ENCODE results near the gene DGKE.

DGKE gene

GRCh38 chr17:56851008-56851407, 17.1 kb downstream of the DGKE start:
- no peak for DNase-seq

- no peak for DNase-seq
These were observed 27.9 kb downstream of the DGKE start for GRCh38 chr17:56861899-56862298.

GRCh38 chr17:56863974-56864373, 30.0 kb downstream of the DGKE start:
- no peak for DNase-seq

- no peak for DNase-seq
These were observed 32.1 kb downstream of the DGKE start for GRCh38 chr17:56866076-56866475.

GRCh38 chr17:56866496-56866895, 32.5 kb downstream of the DGKE start:
- no peak for DNase-seq

GRCh38 chr17:56867948-56868376, 34.0 kb downstream of the DGKE start:
- DNase-seq = no peak

GRCh38 chr17:56868716-56869115, 34.8 kb downstream of the DGKE start:
- DNase-seq = no peak

GRCh38 chr17:56870081-56870651, 36.2 kb downstream of the DGKE start:
- DNase-seq = no peak

- no peak for DNase-seq
These were observed 42.8 kb downstream of the DGKE start for GRCh38 chr17:56876766-56877179.

- no peak for DNase-seq
These were observed 45.3 kb downstream of the DGKE start for GRCh38 chr17:56879280-56879679.

- DNase-seq = no peak
These were observed 46.2 kb downstream of the DGKE start for GRCh38 chr17:56880133-56880532.

GRCh38 chr17:56880571-56880970, 46.6 kb downstream of the DGKE start:
- DNase-seq = no peak

- no peak for DNase-seq
These were observed 47.8 kb downstream of the DGKE start for GRCh38 chr17:56881685-56882295.

GRCh38 chr17:56883616-56884015, 49.7 kb downstream of the DGKE start:
- no peak for DNase-seq

- no peak for DNase-seq
These were observed 50.7 kb downstream of the DGKE start for GRCh38 chr17:56884483-56885311.

- no peak for DNase-seq
These were observed 51.3 kb downstream of the DGKE start for GRCh38 chr17:56885312-56885657.

GRCh38 chr17:56886288-56886731, 52.4 kb downstream of the DGKE start:
- DNase-seq = no peak

GRCh38 chr17:56887105-56887504, 53.2 kb downstream of the DGKE start:
- DNase-seq = no peak

GRCh38 chr17:56887552-56888467, 53.9 kb downstream of the DGKE start:
- DNase-seq = no peak

- no peak for DNase-seq
These were observed 56.4 kb downstream of the DGKE start for GRCh38 chr17:56890390-56890789.

- no peak for DNase-seq
These were observed 57.1 kb downstream of the DGKE start for GRCh38 chr17:56890906-56891674.

- no peak for DNase-seq
These were observed 57.8 kb downstream of the DGKE start for GRCh38 chr17:56891751-56892150.
